Thoracic aorta (tissue), 2 donors: ENCODE measurements around the gene CYB561A3. TPM values are rescaled to one million over a fixed set of nuclear protein-coding genes. Genes with fewer than 3 reads are reported as not detected.

Experiments
- ATAC-seq: fragments of 150-250 bp; one replicate; pipeline ENCODE4 v1.8.0; 2017; ENCODE audit warnings: low read depth; ENCODE audit not compliant: insufficient number of reproducible peaks, low FRiP score
- DNase-seq: peaks from one replicate; pipeline ENCODE4 v3.0.0-alpha.2; 2020; ENCODE audit warnings: low spot score
- H3K27ac ChIP-seq, 2 donors: fragments of 200-600 bp; sonication (generic); 1 replicate in 1 of 2; 2 replicates in 1 of 2; pipeline ENCODE4 v1.5.1; 2016; ENCODE audit warnings: mild to moderate bottlenecking in 2 of 2, moderate library complexity in 2 of 2
- H3K27me3 ChIP-seq: fragments of 200-600 bp; sonication (generic); replicated peaks from 2 replicates; pipeline ENCODE4 v1.6.0; 2016; ENCODE audit warnings: mild to moderate bottlenecking; ENCODE audit not compliant: insufficient read depth
- H3K36me3 ChIP-seq: fragments of 200-600 bp; sonication (generic); one replicate; pipeline ENCODE4 v1.5.1; 2016
- H3K4me1 ChIP-seq, 2 donors: fragments of 200-600 bp; sonication (generic); 1 replicate in 1 of 2; 2 replicates in 1 of 2; pipeline versions ENCODE4 v1.5.1 to v1.6.0; 2016; ENCODE audit warnings: low read depth in 2 of 2, mild to moderate bottlenecking in 1 of 2; ENCODE audit not compliant: control insufficient read depth in 1 of 2
- H3K4me3 ChIP-seq: fragments of 200-600 bp; sonication (generic); 2 replicates; pipeline ENCODE4 v1.5.1; 2016; ENCODE audit warnings: mild to moderate bottlenecking
- H3K9me3 ChIP-seq: fragments of 200-600 bp; sonication (generic); 2 replicates; pipeline ENCODE4 v1.5.1; 2016
- total RNA-seq, 2 donors: library from RNA; depleted of rRNA; stranded (reverse); fragments of >200 nt; gene quantifications; one replicate each; pipeline versions ENCODE4 v1.1.0 to v1.2.3, GENCODE V29; 2016
- TF ChIP-seq, protein P1 (sequence below): fragments of 200-600 bp; sonication (generic); IDR thresholded peaks from one replicate; pipeline ENCODE4 v1.5.1; 2019; ENCODE audit warnings: antibody characterized with exemption

Gene CYB561A3
- total RNA-seq, 2 donors from 2014 or later = 37.1 to 80.8 TPM

DNA sequence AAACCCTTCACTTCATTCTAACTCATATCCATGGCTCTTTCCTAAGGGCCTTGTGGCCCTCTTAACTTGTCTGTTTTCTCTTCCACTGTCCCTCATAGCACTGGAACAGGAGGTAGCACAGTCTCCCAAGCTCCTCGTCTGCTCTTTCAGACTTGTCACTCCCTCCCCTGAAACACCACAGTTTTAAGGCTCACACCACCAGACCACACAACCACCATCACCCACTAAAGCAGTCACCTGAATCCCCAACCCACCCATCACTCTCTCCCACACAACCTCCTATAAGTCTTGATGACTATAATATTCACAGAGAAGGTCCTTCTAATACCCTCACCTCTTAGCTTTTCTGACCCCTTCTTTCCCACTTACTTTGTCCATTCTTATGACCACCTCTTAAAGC, 55.5 kb downstream of the CYB561A3 start:
- ATAC-seq = no peak
- Histone ChIP-seq H3K27ac (no peak overlapping the region), H3K4me3 (no peak overlapping the region), H3K4me1 (no peaks in the 10 kb centered on the region), H3K27me3 (no peaks in the 10 kb centered on the region), H3K36me3 (peaks cover 95% of the 10 kb centered on the region), H3K9me3 (no peaks in the 10 kb centered on the region)
- TF ChIP-seq, protein P1, sequence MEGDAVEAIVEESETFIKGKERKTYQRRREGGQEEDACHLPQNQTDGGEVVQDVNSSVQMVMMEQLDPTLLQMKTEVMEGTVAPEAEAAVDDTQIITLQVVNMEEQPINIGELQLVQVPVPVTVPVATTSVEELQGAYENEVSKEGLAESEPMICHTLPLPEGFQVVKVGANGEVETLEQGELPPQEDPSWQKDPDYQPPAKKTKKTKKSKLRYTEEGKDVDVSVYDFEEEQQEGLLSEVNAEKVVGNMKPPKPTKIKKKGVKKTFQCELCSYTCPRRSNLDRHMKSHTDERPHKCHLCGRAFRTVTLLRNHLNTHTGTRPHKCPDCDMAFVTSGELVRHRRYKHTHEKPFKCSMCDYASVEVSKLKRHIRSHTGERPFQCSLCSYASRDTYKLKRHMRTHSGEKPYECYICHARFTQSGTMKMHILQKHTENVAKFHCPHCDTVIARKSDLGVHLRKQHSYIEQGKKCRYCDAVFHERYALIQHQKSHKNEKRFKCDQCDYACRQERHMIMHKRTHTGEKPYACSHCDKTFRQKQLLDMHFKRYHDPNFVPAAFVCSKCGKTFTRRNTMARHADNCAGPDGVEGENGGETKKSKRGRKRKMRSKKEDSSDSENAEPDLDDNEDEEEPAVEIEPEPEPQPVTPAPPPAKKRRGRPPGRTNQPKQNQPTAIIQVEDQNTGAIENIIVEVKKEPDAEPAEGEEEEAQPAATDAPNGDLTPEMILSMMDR = no peak
- DNase-seq = no peak

DNA sequence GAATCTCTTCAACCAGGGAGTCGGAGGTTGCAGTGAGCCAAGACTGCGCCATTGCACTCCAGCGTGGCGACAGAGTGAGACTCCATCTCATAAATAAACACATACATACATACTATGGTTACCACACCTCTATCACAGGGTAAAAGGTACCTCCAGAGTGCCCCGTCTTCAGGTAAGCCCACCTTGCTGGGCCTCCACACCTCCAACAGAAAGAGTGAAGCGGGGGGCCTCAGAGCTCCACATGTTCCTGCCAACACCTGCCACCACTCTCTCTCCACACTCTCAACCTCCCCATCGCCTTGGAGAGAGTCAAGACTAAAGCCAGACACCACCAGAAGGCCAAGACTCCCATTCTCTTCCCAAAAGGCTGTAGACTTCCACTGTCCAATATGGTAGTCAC, 56.3 kb downstream of the CYB561A3 start:
- H3K27ac ChIP-seq = no peak overlapping the region
- H3K36me3 ChIP-seq = peaks cover 95% of the 10 kb centered on the region
- ATAC-seq (no peak), DNase-seq (no peak)
- TF ChIP-seq, protein P1 = no peak
- no peaks in the 10 kb centered on the region for H3K4me1 ChIP-seq
- no peaks in the 10 kb centered on the region for H3K9me3 ChIP-seq
- H3K27me3 ChIP-seq = no peaks in the 10 kb centered on the region
- H3K4me3 ChIP-seq = no peak overlapping the region

DNA sequence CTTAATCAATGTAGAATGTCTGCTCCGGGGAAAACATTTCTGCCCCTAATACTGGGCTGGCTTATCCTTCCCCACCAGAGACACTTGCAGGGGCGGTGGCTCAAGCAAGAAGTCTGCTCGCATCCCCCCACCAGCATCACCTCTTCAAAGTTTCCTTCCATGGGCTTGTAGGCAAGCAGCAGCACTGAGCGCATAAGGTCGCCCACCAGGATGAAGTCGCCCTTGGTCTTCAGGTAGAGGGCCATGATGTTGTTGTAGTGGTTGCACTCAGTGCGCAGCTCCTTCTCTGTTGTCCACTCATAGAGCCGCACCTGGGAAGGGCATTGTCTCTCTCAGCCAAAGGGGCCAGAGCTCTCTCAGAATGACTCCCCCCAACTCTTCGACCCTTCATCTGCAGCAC, 58.0 kb downstream of the CYB561A3 start:
- Histone ChIP-seq H3K4me1 (peaks cover 0 to 1% of the 10 kb centered on the region in 2 donors), H3K27me3 (no peaks in the 10 kb centered on the region), H3K4me3 (no peak overlapping the region), H3K36me3 (peaks cover 95% of the 10 kb centered on the region), H3K27ac (no peak overlapping the region), H3K9me3 (no peaks in the 10 kb centered on the region)
- TF ChIP-seq, protein P1 = no peak
- ATAC-seq (no peak), DNase-seq (no peak)

DNA sequence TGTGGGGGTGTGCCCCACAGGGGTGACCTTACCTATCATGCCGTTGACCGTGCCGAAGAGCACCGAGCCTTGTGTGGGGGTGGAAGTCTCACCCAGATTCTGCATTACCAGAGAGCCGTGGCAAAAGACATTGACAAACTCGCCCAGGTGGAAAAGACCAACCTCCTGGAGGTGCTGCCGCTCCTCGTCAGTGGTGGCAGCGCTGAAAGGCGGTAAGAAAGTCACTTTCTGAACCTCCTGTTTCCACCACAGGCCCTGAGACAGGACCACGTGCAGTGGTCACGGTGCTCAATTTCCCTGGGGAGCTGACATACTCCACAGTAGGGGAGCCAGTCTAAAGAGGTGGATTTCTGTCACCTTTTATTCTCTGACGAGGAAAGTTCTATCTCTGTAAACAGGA, 59.1 kb downstream of the CYB561A3 start:
- Histone ChIP-seq H3K27ac (no peak overlapping the region), H3K27me3 (no peaks in the 10 kb centered on the region), H3K36me3 (peaks cover 85% of the 10 kb centered on the region), H3K4me1 (peaks cover 10 to 13% of the 10 kb centered on the region in 2 donors), H3K4me3 (no peak overlapping the region), H3K9me3 (no peaks in the 10 kb centered on the region)
- TF ChIP-seq, protein P1 = no peak
- no peak for ATAC-seq
- DNase-seq = no peak

Other genes with a start within 250 kb of the CYB561A3 start
- gene VPS37C, start 200.5 kb downstream of the CYB561A3 start, total RNA-seq = 10 to 100 TPM; 23.0 to 32.7 TPM
- 1 to 10 TPM; 1.8 to 4.3 TPM for gene PGA3, start 158.4 kb downstream of the CYB561A3 start, total RNA-seq
- gene PGA4, start 139.5 kb downstream of the CYB561A3 start, total RNA-seq = 1 to 10 TPM in 1 of 2 donors, not detected in 1; 4.7 TPM
- gene PGA5, start 120.7 kb downstream of the CYB561A3 start, total RNA-seq = not detected
- gene VWCE, start 66.6 kb downstream of the CYB561A3 start, total RNA-seq = 1 to 10 TPM; 1.5 to 2.3 TPM
- gene DDB1, start 28.8 kb downstream of the CYB561A3 start, total RNA-seq = 100 to 1,000 TPM; 122 to 144 TPM
- gene TKFC, start 28.7 kb downstream of the CYB561A3 start, total RNA-seq = 10 to 100 TPM; 22.5 to 29.2 TPM
- gene TMEM138, start 492 bp upstream of the CYB561A3 start, total RNA-seq = 10 to 100 TPM; 49.7 to 63.5 TPM
- gene TMEM216, start 30.7 kb upstream of the CYB561A3 start, total RNA-seq = 10 to 100 TPM in 1 of 2 donors, 1 to 10 TPM in 1; 5.6 to 13.0 TPM
- gene CPSF7, start 68.1 kb upstream of the CYB561A3 start, total RNA-seq = 10 to 100 TPM; 54.3 to 69.7 TPM
- gene SDHAF2, start 68.2 kb upstream of the CYB561A3 start, total RNA-seq = 10 to 100 TPM; 43.2 to 52.6 TPM
- gene LRRC10B, start 146.9 kb upstream of the CYB561A3 start, total RNA-seq = 1 to 10 TPM; 3.0 to 4.2 TPM
- gene SYT7, start 219.2 kb upstream of the CYB561A3 start, total RNA-seq = 1 to 10 TPM in 1 of 2 donors, not detected in 1; 2.6 TPM